ENCODE measurements around the gene PREX1.

Gene PREX1

GRCh38 chr20:48825566-48825920 is 2.3 kb downstream of the PREX1 start:
- H3K9ac ChIP-seq (ENCODE audit: low read depth, low read length, poor library complexity), result no peak overlapping the region
- no peak overlapping the region for H2BK12ac ChIP-seq (ENCODE audit: low read length)
- H2AFZ ChIP-seq (ENCODE audit: low read length), result no peak overlapping the region
- no peak overlapping the region for H2BK15ac ChIP-seq (ENCODE audit: low read length)
- no peak overlapping the region for H2BK120ac ChIP-seq (ENCODE audit: low read depth, low read length)
- no peak overlapping the region for H4K91ac ChIP-seq (ENCODE audit: low read depth, low read length, poor library complexity)
- DNase-seq (ENCODE audit: low spot score), result no peak
- H3K27ac ChIP-seq (replicated peaks; ENCODE audit: low read length), result peak overlapping the region; percentile 29
- no peak overlapping the region for H3K14ac ChIP-seq (ENCODE audit: low read length)
- no peak overlapping the region for H2BK5ac ChIP-seq (ENCODE audit: low read length)
- peaks cover 0 to 10% (median 0%) of the 10 kb centered on the region in 3 experiments for H3K27me3 ChIP-seq (ENCODE audit: control insufficient read depth in 3 of 3, insufficient read depth in 3 of 3, low read depth in 1 of 3, low read length in 3 of 3)
- H3K9me3 ChIP-seq (replicated peaks in 1 of 2; ENCODE audit: control insufficient read depth in 2 of 2, insufficient read depth in 1 of 2, low read depth in 1 of 2, low read length in 2 of 2), result no peaks in the 10 kb centered on the region
- H3K4me2 ChIP-seq (ENCODE audit: insufficient read depth, low read length, poor library complexity, severe bottlenecking), result peak overlapping the region; percentile 34
- no peak overlapping the region for H4K8ac ChIP-seq (ENCODE audit: low read depth, low read length)
- no peak overlapping the region for H3K23ac ChIP-seq (ENCODE audit: low read depth, low read length, poor library complexity)
- no peak overlapping the region for H3K4ac ChIP-seq (ENCODE audit: low read length)
- H3K4me3 ChIP-seq (ENCODE audit: low read length in 2 of 2), result peak overlapping the region in 1 of 2 donors; percentile 97
- H3K18ac ChIP-seq (ENCODE audit: low read length), result no peak overlapping the region
- peaks cover 0 to 49% of the 10 kb centered on the region in 2 donors for H3K36me3 ChIP-seq (replicated peaks in 1 of 2; ENCODE audit: control insufficient read depth in 2 of 2, insufficient read depth in 2 of 2, low read length in 2 of 2)
- H2AK5ac ChIP-seq (ENCODE audit: low read depth, low read length), result no peak overlapping the region
- H3K4me1 ChIP-seq (ENCODE audit: control insufficient read depth in 2 of 2, insufficient read depth in 1 of 2, low read depth in 1 of 2, low read length in 2 of 2), result peaks cover 19 to 29% of the 10 kb centered on the region in 2 donors
- peaks cover 2% of the 10 kb centered on the region for H3K79me1 ChIP-seq (ENCODE audit: low read depth, low read length)
- WGBS, 2 donors (ENCODE audit: extremely low coverage in 2 of 2, insufficient read length in 2 of 2, insufficient replicate concordance in 1 of 2), result no CpG with 5 or more reads among the region's 4 CpGs

DNA sequence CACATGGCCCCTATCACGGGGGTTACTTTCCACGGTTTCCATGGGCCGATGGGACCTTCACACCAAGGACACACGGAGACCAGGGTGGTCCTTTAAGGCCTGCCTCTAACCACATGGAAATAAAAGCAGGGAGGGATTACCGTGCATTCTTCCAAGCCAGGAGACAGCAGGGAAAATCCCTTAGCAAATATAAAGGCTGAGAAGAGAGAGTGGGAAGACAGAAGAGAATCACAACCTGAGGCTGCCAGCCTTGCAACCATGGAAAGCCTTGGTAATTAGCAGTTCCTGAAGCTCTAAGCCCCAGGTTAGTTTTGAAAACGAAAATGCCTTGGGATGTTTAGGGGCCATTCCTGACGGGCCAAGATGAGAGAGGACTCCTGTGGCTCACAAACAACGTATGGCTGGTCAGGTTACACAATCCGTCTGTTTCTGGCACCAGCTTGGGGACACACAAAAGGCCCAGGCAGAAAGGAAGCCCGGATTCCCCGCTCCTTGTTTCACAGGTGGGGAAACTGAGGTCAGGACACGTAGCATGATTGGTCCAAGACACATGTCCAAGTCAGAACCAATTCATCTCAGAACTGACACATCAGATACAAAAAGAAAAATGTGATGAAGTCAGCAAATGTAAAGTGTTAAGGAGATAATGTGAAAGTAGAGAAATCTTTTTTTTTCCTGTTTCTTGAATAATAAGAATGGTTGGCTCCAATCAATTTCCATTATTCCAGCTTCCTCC is 2.8 kb downstream of the PREX1 start:
- Histone ChIP-seq H2BK5ac (ENCODE audit: low read length) (no peak overlapping the region), H3K27ac (replicated peaks; ENCODE audit: low read length) (peak overlapping the region; percentile 18), H2AK5ac (ENCODE audit: low read depth, low read length) (no peak overlapping the region), H3K27me3 (ENCODE audit: control insufficient read depth in 3 of 3, insufficient read depth in 3 of 3, low read depth in 1 of 3, low read length in 3 of 3) (peaks cover 0 to 10% (median 0%) of the 10 kb centered on the region in 3 experiments), H3K23ac (ENCODE audit: low read depth, low read length, poor library complexity) (no peak overlapping the region), H2BK15ac (ENCODE audit: low read length) (no peak overlapping the region), H3K36me3 (replicated peaks in 1 of 2; ENCODE audit: control insufficient read depth in 2 of 2, insufficient read depth in 2 of 2, low read length in 2 of 2) (peaks cover 0 to 54% of the 10 kb centered on the region in 2 donors), H4K91ac (ENCODE audit: low read depth, low read length, poor library complexity) (no peak overlapping the region), H3K4me3 (ENCODE audit: low read length in 2 of 2) (peak overlapping the region in 1 of 2 donors; percentile 97), H3K4ac (ENCODE audit: low read length) (no peak overlapping the region), H2BK12ac (ENCODE audit: low read length) (no peak overlapping the region), H3K9me3 (replicated peaks in 1 of 2; ENCODE audit: control insufficient read depth in 2 of 2, insufficient read depth in 1 of 2, low read depth in 1 of 2, low read length in 2 of 2) (no peaks in the 10 kb centered on the region), H3K4me2 (ENCODE audit: insufficient read depth, low read length, poor library complexity, severe bottlenecking) (no peak overlapping the region), H3K4me1 (ENCODE audit: control insufficient read depth in 2 of 2, insufficient read depth in 1 of 2, low read depth in 1 of 2, low read length in 2 of 2) (peaks cover 19 to 29% of the 10 kb centered on the region in 2 donors), H3K79me1 (ENCODE audit: low read depth, low read length) (peaks cover 2% of the 10 kb centered on the region), H3K9ac (ENCODE audit: low read depth, low read length, poor library complexity) (no peak overlapping the region), H2AFZ (ENCODE audit: low read length) (no peak overlapping the region), H4K8ac (ENCODE audit: low read depth, low read length) (no peak overlapping the region), H3K18ac (ENCODE audit: low read length) (no peak overlapping the region), H3K14ac (ENCODE audit: low read length) (no peak overlapping the region), H2BK120ac (ENCODE audit: low read depth, low read length) (no peak overlapping the region)
- no CpG with 5 or more reads among the region's 12 CpGs for WGBS, 2 donors (ENCODE audit: extremely low coverage in 2 of 2, insufficient read length in 2 of 2, insufficient replicate concordance in 1 of 2)
- peak; percentile 44 for DNase-seq (ENCODE audit: low spot score)

DNA sequence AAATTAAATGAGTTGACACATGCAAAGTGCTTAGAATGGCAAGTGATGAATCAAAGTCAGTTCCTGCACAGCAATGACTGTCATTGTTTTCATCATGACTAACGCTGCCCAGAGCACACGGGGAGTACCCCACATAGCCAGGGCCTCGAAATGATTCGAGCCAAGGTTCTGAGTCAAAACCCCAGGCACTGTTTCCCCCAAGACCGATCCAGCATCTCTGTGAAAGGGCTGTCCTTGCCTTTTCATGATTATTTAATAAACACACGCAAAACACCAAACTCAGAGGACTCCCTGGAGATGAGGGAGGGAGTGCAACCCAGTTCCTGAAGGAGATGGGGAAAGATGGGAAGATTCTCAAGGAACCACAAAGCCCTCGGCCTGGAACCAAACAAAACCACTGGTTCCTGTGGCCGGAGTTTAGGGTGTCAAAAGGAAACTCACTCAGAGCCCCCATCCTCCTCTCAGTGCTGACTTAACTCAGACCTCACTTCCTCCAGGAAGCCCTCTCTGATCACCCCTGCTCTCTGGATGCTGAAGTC is 3.8 kb downstream of the PREX1 start:
- H3K4me3 ChIP-seq (ENCODE audit: low read length in 2 of 2), result no peak overlapping the region
- no peak overlapping the region for H4K91ac ChIP-seq (ENCODE audit: low read depth, low read length, poor library complexity)
- no peak overlapping the region for H2BK120ac ChIP-seq (ENCODE audit: low read depth, low read length)
- no peak overlapping the region for H2BK5ac ChIP-seq (ENCODE audit: low read length)
- no peak overlapping the region for H3K9ac ChIP-seq (ENCODE audit: low read depth, low read length, poor library complexity)
- no peak overlapping the region for H3K23ac ChIP-seq (ENCODE audit: low read depth, low read length, poor library complexity)
- H3K27me3 ChIP-seq (ENCODE audit: control insufficient read depth in 3 of 3, insufficient read depth in 3 of 3, low read depth in 1 of 3, low read length in 3 of 3), result peaks cover 0 to 6% (median 0%) of the 10 kb centered on the region in 3 experiments
- no peak overlapping the region for H3K18ac ChIP-seq (ENCODE audit: low read length)
- no CpG with 5 or more reads among the region's 8 CpGs for WGBS, 2 donors (ENCODE audit: extremely low coverage in 2 of 2, insufficient read length in 2 of 2, insufficient replicate concordance in 1 of 2)
- H3K4me2 ChIP-seq (ENCODE audit: insufficient read depth, low read length, poor library complexity, severe bottlenecking), result no peak overlapping the region
- no peak overlapping the region for H3K14ac ChIP-seq (ENCODE audit: low read length)
- H2AFZ ChIP-seq (ENCODE audit: low read length), result no peak overlapping the region
- no peak for DNase-seq (ENCODE audit: low spot score)
- H3K79me1 ChIP-seq (ENCODE audit: low read depth, low read length), result peaks cover 2% of the 10 kb centered on the region
- H3K27ac ChIP-seq (replicated peaks; ENCODE audit: low read length), result no peak overlapping the region
- H4K8ac ChIP-seq (ENCODE audit: low read depth, low read length), result no peak overlapping the region
- no peaks in the 10 kb centered on the region for H3K9me3 ChIP-seq (replicated peaks in 1 of 2; ENCODE audit: control insufficient read depth in 2 of 2, insufficient read depth in 1 of 2, low read depth in 1 of 2, low read length in 2 of 2)
- H3K4me1 ChIP-seq (ENCODE audit: control insufficient read depth in 2 of 2, insufficient read depth in 1 of 2, low read depth in 1 of 2, low read length in 2 of 2), result peaks cover 19 to 29% of the 10 kb centered on the region in 2 donors
- no peak overlapping the region for H2AK5ac ChIP-seq (ENCODE audit: low read depth, low read length)
- no peak overlapping the region for H3K4ac ChIP-seq (ENCODE audit: low read length)
- peaks cover 0 to 64% of the 10 kb centered on the region in 2 donors for H3K36me3 ChIP-seq (replicated peaks in 1 of 2; ENCODE audit: control insufficient read depth in 2 of 2, insufficient read depth in 2 of 2, low read length in 2 of 2)
- no peak overlapping the region for H2BK15ac ChIP-seq (ENCODE audit: low read length)
- H2BK12ac ChIP-seq (ENCODE audit: low read length), result no peak overlapping the region

GRCh38 chr20:48823476-48823875 is 4.3 kb downstream of the PREX1 start:
- no peak overlapping the region for H3K9ac ChIP-seq (ENCODE audit: low read depth, low read length, poor library complexity)
- peak overlapping the region; percentile 53 for H2BK12ac ChIP-seq (ENCODE audit: low read length)
- peak overlapping the region; percentile 23 for H3K18ac ChIP-seq (ENCODE audit: low read length)
- H3K27me3 ChIP-seq (ENCODE audit: control insufficient read depth in 3 of 3, insufficient read depth in 3 of 3, low read depth in 1 of 3, low read length in 3 of 3), result peaks cover 0 to 2% (median 0%) of the 10 kb centered on the region in 3 experiments
- no peak overlapping the region for H4K91ac ChIP-seq (ENCODE audit: low read depth, low read length, poor library complexity)
- peak overlapping the region; percentile 60 for H2AK5ac ChIP-seq (ENCODE audit: low read depth, low read length)
- no peak overlapping the region for H3K14ac ChIP-seq (ENCODE audit: low read length)
- H3K23ac ChIP-seq (ENCODE audit: low read depth, low read length, poor library complexity), result no peak overlapping the region
- no peak overlapping the region for H2AFZ ChIP-seq (ENCODE audit: low read length)
- peaks cover 0 to 69% of the 10 kb centered on the region in 2 donors for H3K36me3 ChIP-seq (replicated peaks in 1 of 2; ENCODE audit: control insufficient read depth in 2 of 2, insufficient read depth in 2 of 2, low read length in 2 of 2)
- H3K4me2 ChIP-seq (ENCODE audit: insufficient read depth, low read length, poor library complexity, severe bottlenecking), result no peak overlapping the region
- H3K4me3 ChIP-seq (ENCODE audit: low read length in 2 of 2), result no peak overlapping the region
- peak overlapping the region; percentile 41 for H2BK15ac ChIP-seq (ENCODE audit: low read length)
- H3K27ac ChIP-seq (replicated peaks; ENCODE audit: low read length), result no peak overlapping the region
- H3K4me1 ChIP-seq (ENCODE audit: control insufficient read depth in 2 of 2, insufficient read depth in 1 of 2, low read depth in 1 of 2, low read length in 2 of 2), result peaks cover 19 to 26% of the 10 kb centered on the region in 2 donors
- H2BK5ac ChIP-seq (ENCODE audit: low read length), result no peak overlapping the region
- H3K9me3 ChIP-seq (replicated peaks in 1 of 2; ENCODE audit: control insufficient read depth in 2 of 2, insufficient read depth in 1 of 2, low read depth in 1 of 2, low read length in 2 of 2), result no peaks in the 10 kb centered on the region
- H2BK120ac ChIP-seq (ENCODE audit: low read depth, low read length), result no peak overlapping the region
- H3K79me1 ChIP-seq (ENCODE audit: low read depth, low read length), result peaks cover 4% of the 10 kb centered on the region
- no CpG with 5 or more reads among the region's 7 CpGs for WGBS, 2 donors (ENCODE audit: extremely low coverage in 2 of 2, insufficient read length in 2 of 2, insufficient replicate concordance in 1 of 2)
- DNase-seq (ENCODE audit: low spot score), result no peak
- H3K4ac ChIP-seq (ENCODE audit: low read length), result no peak overlapping the region
- H4K8ac ChIP-seq (ENCODE audit: low read depth, low read length), result no peak overlapping the region
